Transverse colon (tissue), 3 donors: Measurements from ENCODE around the gene SCGB3A1.

ENCODE experiments used
- CTCF ChIP-seq, 5 experiments: fragments of 200-600 bp in 3 of 5; fragments of 450-650 bp in 2 of 5; sonication (generic) in 3 of 5; IDR thresholded peaks; 1 replicate in 2 of 5; 2 replicates in 3 of 5; pipeline ENCODE4 v1.5.1; 2016 to 2017; ENCODE audit warnings: antibody characterized with exemption in 5 of 5, inconsistent platforms in 3 of 5, mild to moderate bottlenecking in 2 of 5, moderate library complexity in 1 of 5
- EP300 ChIP-seq: sonication (generic); formaldehyde crosslinking; IDR thresholded peaks from one replicate; pipeline ENCODE4 v1.6.1; 2017; ENCODE audit warnings: antibody characterized with exemption, low read depth
- POLR2A ChIP-seq: fragments of 450-650 bp; IDR thresholded peaks from one replicate; pipeline ENCODE4 v1.6.1; 2016; ENCODE audit warnings: antibody characterized with exemption, mild to moderate bottlenecking, moderate library complexity

DNA sequence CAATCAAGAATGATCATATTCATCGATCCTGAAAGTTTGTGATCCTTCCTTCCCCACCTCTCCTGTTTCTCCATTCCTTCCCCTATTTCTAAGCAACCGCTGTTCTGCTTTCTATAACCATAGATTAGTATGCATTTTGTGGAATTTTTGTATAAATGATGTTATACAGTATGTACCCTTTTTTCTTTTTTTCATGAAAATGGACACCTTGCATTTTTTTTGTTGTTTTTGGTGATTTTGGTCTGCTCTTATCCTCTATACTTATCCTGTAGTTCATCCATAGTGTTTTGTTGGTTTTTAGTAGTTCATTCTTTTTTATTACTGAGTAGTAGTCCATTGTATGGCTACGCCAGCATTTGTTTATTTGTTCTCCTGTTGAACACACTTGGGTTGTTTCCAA, 46.1 kb downstream of the SCGB3A1 start:
- TF ChIP-seq CTCF (IDR thresholded peaks at IDR 0.05) (no peak), EP300 (no peak), POLR2A (no peak)
